Measurements from ENCODE around the gene ITGA11. TPM values are rescaled to one million over a fixed set of nuclear protein-coding genes. Genes with fewer than 3 reads are reported as not detected.

The ITGA11 gene, protein sequence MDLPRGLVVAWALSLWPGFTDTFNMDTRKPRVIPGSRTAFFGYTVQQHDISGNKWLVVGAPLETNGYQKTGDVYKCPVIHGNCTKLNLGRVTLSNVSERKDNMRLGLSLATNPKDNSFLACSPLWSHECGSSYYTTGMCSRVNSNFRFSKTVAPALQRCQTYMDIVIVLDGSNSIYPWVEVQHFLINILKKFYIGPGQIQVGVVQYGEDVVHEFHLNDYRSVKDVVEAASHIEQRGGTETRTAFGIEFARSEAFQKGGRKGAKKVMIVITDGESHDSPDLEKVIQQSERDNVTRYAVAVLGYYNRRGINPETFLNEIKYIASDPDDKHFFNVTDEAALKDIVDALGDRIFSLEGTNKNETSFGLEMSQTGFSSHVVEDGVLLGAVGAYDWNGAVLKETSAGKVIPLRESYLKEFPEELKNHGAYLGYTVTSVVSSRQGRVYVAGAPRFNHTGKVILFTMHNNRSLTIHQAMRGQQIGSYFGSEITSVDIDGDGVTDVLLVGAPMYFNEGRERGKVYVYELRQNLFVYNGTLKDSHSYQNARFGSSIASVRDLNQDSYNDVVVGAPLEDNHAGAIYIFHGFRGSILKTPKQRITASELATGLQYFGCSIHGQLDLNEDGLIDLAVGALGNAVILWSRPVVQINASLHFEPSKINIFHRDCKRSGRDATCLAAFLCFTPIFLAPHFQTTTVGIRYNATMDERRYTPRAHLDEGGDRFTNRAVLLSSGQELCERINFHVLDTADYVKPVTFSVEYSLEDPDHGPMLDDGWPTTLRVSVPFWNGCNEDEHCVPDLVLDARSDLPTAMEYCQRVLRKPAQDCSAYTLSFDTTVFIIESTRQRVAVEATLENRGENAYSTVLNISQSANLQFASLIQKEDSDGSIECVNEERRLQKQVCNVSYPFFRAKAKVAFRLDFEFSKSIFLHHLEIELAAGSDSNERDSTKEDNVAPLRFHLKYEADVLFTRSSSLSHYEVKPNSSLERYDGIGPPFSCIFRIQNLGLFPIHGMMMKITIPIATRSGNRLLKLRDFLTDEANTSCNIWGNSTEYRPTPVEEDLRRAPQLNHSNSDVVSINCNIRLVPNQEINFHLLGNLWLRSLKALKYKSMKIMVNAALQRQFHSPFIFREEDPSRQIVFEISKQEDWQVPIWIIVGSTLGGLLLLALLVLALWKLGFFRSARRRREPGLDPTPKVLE
- under 1 TPM in 1 of 6 donors, not detected in 5; 0.04 TPM for polyA plus RNA-seq (ENCODE audit: low read depth in 6 of 6)

DNA sequence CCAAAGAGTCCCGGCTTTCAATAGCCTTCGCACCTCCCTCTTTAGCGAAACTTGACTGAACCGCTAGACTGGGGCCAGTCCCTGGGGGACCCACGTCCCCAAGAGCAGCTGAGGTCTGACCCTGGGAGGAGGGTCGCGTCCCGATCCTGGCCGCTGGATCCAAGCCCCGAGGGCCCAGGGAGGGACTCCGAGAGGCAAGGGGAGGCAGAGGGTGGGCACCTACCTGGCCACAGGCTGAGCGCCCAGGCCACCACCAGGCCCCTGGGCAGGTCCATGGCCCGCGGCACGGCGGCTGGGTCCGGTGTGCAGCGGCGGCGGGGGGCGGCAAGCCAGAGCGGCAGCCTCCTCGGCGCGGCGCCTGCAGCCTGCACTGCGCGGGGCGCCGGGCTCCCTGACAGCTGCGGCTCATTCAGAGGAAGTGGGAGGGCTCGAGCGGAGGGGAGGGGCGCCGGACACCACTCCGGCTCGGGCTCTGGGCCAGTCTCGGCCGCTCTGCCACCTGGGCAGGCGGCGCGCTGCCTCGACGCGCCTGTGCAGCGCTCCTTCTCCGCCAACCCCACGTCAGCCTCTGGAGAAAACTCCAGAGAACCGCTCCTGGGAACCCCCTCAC is at the start of gene ITGA11:
Gene ITGA11 (minus strand): TSS at position 372 of the 610 bp plus-strand sequence. CDS start 97 bp downstream, at position 275.
- no peaks in the 10 kb centered on the region for H3K36me3 Mint-ChIP-seq
- peak within 1 kb of the TSS in 6 of 8 donors; percentile 24 to 74 (median 53) for H3K4me3 Mint-ChIP-seq
- ATAC-seq (ENCODE audit: low read depth in 2 of 2) (no peak), DNase-seq (no peak)
- peak within 1 kb of the TSS in 1 of 6 donors; percentile 61 for H3K27ac Mint-ChIP-seq
- H3K4me1 Mint-ChIP-seq: peaks cover 0 to 11% (median 6%) of the 10 kb centered on the region in 3 donors
- H3K27me3 Mint-ChIP-seq: peaks cover 42 to 74% (median 53%) of the 10 kb centered on the region in 3 donors
- no peaks in the 10 kb centered on the region for H3K9me3 Mint-ChIP-seq

DNA sequence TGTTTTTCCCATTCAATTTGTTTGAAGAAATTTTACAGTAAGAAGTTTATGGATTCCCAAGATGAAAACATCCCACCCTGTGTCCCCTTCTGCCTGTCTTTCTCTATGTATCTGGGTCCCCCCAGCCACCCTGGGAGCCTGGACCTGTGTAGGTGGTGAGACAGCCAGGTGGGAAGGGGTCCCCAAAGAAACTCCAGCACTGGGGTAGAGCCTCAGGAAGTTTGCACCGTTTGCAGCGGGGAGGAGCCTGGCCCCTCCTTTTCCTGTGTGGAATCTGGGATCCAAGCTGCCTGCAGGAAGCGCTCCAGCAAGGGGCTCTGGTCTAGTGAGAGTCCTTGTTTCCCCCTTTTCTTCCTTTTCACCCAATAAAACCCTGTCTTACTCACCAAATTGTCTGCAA is 49.4 kb upstream of the ITGA11 start:
- H3K36me3 Mint-ChIP-seq: no peaks in the 10 kb centered on the region
- DNase-seq: no peak
- peaks cover 27 to 71% (median 32%) of the 10 kb centered on the region in 3 donors for H3K27me3 Mint-ChIP-seq
- H3K4me1 Mint-ChIP-seq: no peaks in the 10 kb centered on the region
- no peak for ATAC-seq (ENCODE audit: low read depth in 2 of 2)
- H3K9me3 Mint-ChIP-seq: peaks cover 0 to 4% (median 0%) of the 10 kb centered on the region in 7 donors
- no peak overlapping the region for H3K4me3 Mint-ChIP-seq
- H3K27ac Mint-ChIP-seq: no peak overlapping the region

DNA sequence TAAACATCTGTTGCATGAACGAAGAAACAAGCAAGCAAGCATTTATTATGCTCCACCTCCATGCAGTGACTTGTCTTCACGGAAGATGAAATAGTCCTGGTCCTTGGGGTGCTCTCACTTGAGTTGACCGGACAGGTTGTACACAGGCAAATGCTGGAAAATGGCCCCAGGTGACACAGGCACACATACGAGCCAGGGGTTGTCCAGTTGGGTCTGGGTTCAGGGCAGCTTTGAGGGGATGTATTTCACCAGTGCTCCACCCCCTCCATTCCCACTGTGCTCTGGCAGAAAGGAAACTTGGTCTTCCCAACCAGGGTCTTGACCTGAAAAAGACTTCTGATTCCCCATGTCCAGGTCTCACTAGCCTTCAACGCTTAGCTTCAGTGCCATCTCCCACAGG is 48.3 kb upstream of the ITGA11 start:
- Mint-ChIP-seq H3K27ac (no peak overlapping the region), H3K27me3 (peaks cover 22 to 69% (median 36%) of the 10 kb centered on the region in 3 donors), H3K36me3 (no peaks in the 10 kb centered on the region), H3K4me1 (no peaks in the 10 kb centered on the region), H3K4me3 (no peak overlapping the region), H3K9me3 (peaks cover 0 to 4% (median 0%) of the 10 kb centered on the region in 7 donors)
- DNase-seq (no peak), ATAC-seq (ENCODE audit: low read depth in 2 of 2) (no peak)

DNA sequence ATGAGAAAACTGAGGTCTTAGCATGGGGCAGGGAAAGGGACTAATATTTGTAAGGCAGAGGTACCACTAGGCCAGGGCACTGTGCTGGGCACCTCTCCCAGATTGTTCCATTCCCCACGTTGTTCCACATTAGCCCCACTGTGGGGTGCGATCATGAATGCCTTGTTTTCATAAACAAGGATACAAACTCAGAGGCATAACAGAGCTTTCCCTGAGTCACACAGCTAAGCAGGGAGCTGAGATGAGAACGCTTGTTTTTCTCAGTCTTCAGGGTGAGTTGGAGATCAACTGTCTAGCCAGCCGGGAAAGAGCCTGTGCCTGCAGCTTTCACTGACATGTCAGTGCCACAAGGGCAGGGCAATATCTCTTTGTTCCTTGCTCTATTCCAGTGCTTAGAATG is 47.9 kb upstream of the ITGA11 start:
- DNase-seq (no peak), ATAC-seq (ENCODE audit: low read depth in 2 of 2) (no peak)
- Mint-ChIP-seq H3K36me3 (no peaks in the 10 kb centered on the region), H3K4me1 (no peaks in the 10 kb centered on the region), H3K27ac (no peak overlapping the region), H3K9me3 (peaks cover 0 to 4% (median 0%) of the 10 kb centered on the region in 7 donors), H3K27me3 (peaks cover 21 to 70% (median 36%) of the 10 kb centered on the region in 3 donors), H3K4me3 (no peak overlapping the region)

DNA sequence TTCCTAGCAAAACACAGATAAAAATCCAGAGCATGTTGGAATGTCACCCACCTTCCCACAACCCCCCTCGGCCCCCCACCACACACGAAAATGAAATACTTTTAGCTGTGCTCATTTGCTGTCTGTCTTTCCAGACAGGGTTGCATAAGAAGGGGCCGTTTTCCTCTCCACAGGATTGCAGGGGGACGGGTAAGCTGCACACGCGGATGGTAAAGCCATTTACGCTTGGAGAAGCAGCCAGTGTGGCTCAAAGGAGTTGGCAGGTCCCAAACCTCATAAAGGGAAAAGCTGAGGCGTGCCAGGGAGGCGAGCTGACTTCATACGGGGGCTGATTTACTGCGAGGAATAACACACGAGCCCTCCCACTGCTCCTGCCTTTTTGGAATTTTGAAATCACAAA is 47.4 kb upstream of the ITGA11 start:
- H3K27me3 Mint-ChIP-seq: peaks cover 21 to 65% (median 40%) of the 10 kb centered on the region in 3 donors
- ATAC-seq (ENCODE audit: low read depth in 2 of 2): no peak
- H3K27ac Mint-ChIP-seq: no peak overlapping the region
- H3K9me3 Mint-ChIP-seq: peaks cover 0 to 4% (median 0%) of the 10 kb centered on the region in 7 donors
- no peak for DNase-seq
- no peaks in the 10 kb centered on the region for H3K4me1 Mint-ChIP-seq
- no peaks in the 10 kb centered on the region for H3K36me3 Mint-ChIP-seq
- H3K4me3 Mint-ChIP-seq: peak overlapping the region in 1 of 8 donors; percentile 21

DNA sequence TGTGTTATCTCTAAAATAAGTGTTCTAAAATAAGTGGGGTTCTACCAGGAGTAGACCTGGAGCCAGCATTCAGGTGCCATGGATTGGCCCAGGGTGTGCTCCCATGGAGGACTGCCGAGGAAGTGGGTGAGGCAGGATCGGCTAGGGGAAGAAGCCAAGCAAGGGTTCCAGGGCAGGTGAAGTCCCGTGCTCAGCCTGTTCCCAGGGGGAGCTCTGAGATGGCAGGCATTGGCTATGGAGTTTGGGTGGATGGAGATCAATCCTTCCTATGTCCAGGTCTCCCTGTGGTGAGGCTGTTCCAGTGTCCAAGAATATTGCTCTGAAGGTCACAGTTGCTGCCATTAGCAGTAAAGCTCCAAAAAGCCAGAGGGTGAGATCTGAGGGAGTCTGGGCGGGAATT is 46.9 kb upstream of the ITGA11 start:
- H3K4me3 Mint-ChIP-seq: no peak overlapping the region
- peaks cover 25 to 60% (median 46%) of the 10 kb centered on the region in 3 donors for H3K27me3 Mint-ChIP-seq
- DNase-seq (no peak), ATAC-seq (ENCODE audit: low read depth in 2 of 2) (no peak)
- no peaks in the 10 kb centered on the region for H3K4me1 Mint-ChIP-seq
- peaks cover 0 to 4% (median 0%) of the 10 kb centered on the region in 7 donors for H3K9me3 Mint-ChIP-seq
- no peak overlapping the region for H3K27ac Mint-ChIP-seq
- H3K36me3 Mint-ChIP-seq: no peaks in the 10 kb centered on the region

DNA sequence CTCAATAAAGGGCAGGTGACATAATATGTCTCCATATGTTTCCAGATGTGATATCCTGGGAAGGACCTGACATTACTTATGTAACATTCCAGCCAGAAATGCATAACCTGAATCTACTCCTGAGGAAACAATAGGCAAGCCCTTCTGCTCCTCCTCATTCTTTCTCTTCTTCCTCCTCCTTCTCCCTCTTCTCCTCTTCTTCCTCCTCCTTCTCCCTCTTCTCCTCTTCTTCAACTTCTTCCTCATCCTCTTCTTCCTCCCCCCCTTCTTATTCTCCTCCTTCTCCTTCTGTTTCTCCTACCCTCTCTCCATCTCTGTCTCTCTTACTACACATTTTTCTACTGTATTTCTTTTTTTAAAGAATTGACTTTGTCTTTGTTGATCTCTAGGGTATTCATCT is 43.5 kb upstream of the ITGA11 start:
- Mint-ChIP-seq H3K4me3 (no peak overlapping the region), H3K27ac (no peak overlapping the region), H3K27me3 (peaks cover 21 to 37% (median 37%) of the 10 kb centered on the region in 3 donors), H3K36me3 (no peaks in the 10 kb centered on the region), H3K9me3 (peaks cover 0 to 4% (median 0%) of the 10 kb centered on the region in 7 donors), H3K4me1 (no peaks in the 10 kb centered on the region)
- ATAC-seq (ENCODE audit: low read depth in 2 of 2) (no peak), DNase-seq (no peak)

DNA sequence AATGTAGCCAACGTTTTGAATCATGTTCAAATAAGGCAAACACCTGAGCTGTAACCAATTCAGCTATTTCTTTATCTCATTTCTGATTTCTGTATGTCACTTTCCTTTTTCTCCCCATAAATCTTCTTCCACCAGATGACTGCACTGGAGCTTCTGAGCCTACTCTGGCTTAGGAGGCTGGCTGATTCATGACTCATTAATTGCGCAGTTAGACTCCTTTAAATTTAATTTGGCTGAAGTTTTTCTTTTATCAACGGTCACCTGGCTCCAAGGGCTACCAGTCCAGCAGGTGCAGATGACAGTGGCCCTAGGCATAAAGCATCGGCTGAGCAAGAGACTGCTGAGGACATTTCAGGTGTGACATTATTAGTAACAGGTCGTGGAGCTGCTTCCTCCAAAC is 39.6 kb upstream of the ITGA11 start:
- no peak for DNase-seq
- Mint-ChIP-seq H3K36me3 (no peaks in the 10 kb centered on the region), H3K4me3 (no peak overlapping the region), H3K27me3 (peaks cover 14 to 22% (median 22%) of the 10 kb centered on the region in 3 donors), H3K27ac (no peak overlapping the region), H3K4me1 (no peaks in the 10 kb centered on the region), H3K9me3 (no peaks in the 10 kb centered on the region)
- no peak for ATAC-seq (ENCODE audit: low read depth in 2 of 2)

DNA sequence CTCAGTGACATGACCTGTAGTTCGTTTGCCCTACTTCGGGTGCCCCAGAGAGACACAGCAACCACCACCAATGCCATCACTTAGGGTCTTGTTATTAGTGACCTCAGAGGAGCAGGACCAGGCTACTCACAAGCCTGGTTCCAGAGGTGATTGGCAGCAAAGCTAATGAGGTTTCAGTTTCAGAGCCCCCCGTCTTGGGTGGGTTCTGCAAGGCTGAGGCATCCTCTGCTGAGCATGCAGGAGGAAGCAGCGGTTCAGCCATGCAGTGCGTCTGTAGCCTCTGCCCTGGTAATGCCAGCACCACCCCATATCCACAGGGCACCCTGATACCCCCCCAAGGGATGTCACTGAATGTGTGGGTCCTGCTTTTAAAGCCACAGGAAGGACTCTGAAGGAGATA is 39.0 kb upstream of the ITGA11 start:
- H3K4me1 Mint-ChIP-seq: no peaks in the 10 kb centered on the region
- H3K27ac Mint-ChIP-seq: no peak overlapping the region
- no peaks in the 10 kb centered on the region for H3K9me3 Mint-ChIP-seq
- no peak overlapping the region for H3K4me3 Mint-ChIP-seq
- DNase-seq: no peak
- H3K27me3 Mint-ChIP-seq: peaks cover 10 to 21% (median 20%) of the 10 kb centered on the region in 3 donors
- H3K36me3 Mint-ChIP-seq: no peaks in the 10 kb centered on the region
- ATAC-seq (ENCODE audit: low read depth in 2 of 2): no peak

DNA sequence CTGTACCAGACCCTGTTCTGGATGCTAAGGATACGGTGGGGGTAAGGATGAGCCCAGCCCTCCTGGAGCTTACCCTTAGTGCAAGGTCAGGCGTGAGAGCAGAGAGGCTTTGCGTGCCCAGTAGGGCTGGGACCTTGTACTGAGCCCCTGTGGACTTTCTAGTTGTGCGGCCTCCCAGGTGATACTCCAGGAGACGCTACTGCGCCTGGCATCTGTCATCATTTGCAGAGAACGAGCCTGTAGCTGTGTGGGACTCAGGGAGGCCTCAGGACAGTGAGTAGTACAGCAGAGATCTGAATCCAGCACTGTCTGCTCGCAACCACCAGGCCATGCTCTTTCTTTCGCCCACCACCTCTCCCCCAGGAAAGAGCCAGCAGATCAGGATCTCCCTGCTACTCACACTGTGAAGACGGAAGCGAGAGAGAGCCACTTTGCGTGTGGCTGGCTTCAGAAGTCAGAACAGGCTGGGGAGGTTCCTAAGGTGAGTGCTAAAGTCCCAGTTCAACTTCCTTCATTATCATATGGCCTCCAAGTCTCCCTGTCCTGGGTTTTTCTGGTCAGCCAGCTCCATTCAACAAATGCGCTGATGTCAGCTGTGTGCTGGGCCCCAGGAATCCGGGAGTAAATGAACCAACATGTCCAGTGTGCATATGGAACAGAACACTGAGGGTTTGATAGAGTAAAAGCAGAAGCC is 38.2 kb upstream of the ITGA11 start:
- DNase-seq (no peak), ATAC-seq (ENCODE audit: low read depth in 2 of 2) (no peak)
- Mint-ChIP-seq H3K4me3 (no peak overlapping the region), H3K36me3 (no peaks in the 10 kb centered on the region), H3K27me3 (peaks cover 9 to 21% (median 12%) of the 10 kb centered on the region in 3 donors), H3K4me1 (no peaks in the 10 kb centered on the region), H3K9me3 (no peaks in the 10 kb centered on the region), H3K27ac (peak overlapping the region in 1 of 6 donors; percentile 15)

DNA sequence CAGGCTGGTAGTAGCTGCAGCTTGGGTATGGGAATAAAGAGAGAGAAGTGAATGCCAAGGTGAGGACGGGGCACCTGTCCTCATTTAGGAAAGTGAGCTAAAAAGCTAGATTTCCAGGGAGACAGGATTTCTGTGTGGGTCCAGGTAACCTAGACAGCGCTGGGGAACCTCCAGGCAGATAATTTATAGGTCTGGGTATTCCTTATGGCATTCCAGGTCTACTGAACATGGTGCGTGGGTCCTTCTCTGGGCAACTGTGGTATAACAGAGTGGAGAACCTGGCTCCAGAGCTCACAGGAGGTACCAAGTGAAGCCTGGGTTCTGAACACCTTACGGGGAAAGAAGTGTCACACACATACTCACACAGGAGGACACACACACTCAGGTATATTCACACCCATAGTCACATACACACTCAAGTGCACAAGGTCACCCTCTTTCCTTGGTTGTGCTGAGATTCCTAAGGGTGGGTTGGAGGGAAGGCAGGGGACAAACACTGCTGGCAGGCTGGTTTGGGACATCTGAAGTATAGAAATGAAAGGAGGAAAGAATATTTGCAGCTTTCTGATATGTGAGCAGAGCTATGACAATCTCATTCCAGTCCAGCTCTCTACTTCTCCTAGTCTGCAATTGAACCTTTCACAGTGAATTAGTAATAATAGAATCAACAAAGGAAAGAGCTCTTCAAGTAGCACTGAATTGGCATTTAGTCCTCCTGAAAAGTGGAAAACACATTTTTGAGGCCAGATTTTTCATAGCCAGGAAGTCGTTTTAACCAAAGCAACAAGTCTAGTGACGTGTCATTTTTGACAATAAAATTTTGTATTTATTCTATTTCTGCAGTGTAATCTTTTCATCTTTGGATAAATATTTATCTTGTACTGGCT is 37.4 kb upstream of the ITGA11 start:
- Mint-ChIP-seq H3K27me3 (peaks cover 5 to 21% (median 11%) of the 10 kb centered on the region in 3 donors), H3K27ac (no peak overlapping the region), H3K4me1 (no peaks in the 10 kb centered on the region), H3K36me3 (no peaks in the 10 kb centered on the region), H3K9me3 (no peaks in the 10 kb centered on the region), H3K4me3 (no peak overlapping the region)
- no peak for DNase-seq
- no peak for ATAC-seq (ENCODE audit: low read depth in 2 of 2)
